MM.1S (cell line): ENCODE results near the gene RCBTB2.

Experiments
- DNase-seq: peaks from one replicate; pipeline ENCODE4 v3.0.0-alpha.2; 2015
- H2AFZ ChIP-seq: fragments of 300-600 bp; sonication (generic); 2 replicates; pipeline ENCODE4 v1.6.0; 2016; ENCODE audit warnings: antibody characterized with exemption, low read length
- H3F3A ChIP-seq: fragments of 300-600 bp; sonication (generic); 2 replicates; pipeline ENCODE4 v1.6.1; 2016; ENCODE audit warnings: mild to moderate bottlenecking, antibody characterized with exemption, low read length, moderate library complexity, mixed read lengths; ENCODE audit not compliant: insufficient read depth
- H3K27ac ChIP-seq: fragments of 300-600 bp; sonication (generic); 2 replicates; pipeline ENCODE4 v1.5.1; 2016; ENCODE audit warnings: mild to moderate bottlenecking, low read length
- H3K27me3 ChIP-seq: fragments of 300-600 bp; sonication (generic); replicated peaks from 2 replicates; pipeline ENCODE4 v1.6.0; 2016; ENCODE audit warnings: low read length; ENCODE audit not compliant: insufficient read depth
- H3K36me3 ChIP-seq: fragments of 300-600 bp; sonication (generic); replicated peaks from 2 replicates; pipeline ENCODE4 v1.6.1; 2016; ENCODE audit warnings: mild to moderate bottlenecking, low read length, mixed read lengths; ENCODE audit not compliant: insufficient read depth
- H3K4me1 ChIP-seq: fragments of 300-600 bp; sonication (generic); 2 replicates; pipeline ENCODE4 v1.6.1; 2016; ENCODE audit warnings: low read length, mixed read lengths
- H3K4me2 ChIP-seq: fragments of 300-600 bp; sonication (generic); 2 replicates; pipeline ENCODE4 v1.6.0; 2016; ENCODE audit warnings: low read depth, low read length
- H3K4me3 ChIP-seq: fragments of 300-600 bp; sonication (generic); 2 replicates; pipeline ENCODE4 v1.5.1; 2016; ENCODE audit warnings: low read length, mixed read lengths
- H3K79me2 ChIP-seq: fragments of 300-600 bp; sonication (generic); 2 replicates; pipeline ENCODE4 v1.6.1; 2016; ENCODE audit warnings: mixed run types, low read length, mixed read lengths
- H3K9ac ChIP-seq: fragments of 300-600 bp; sonication (generic); 2 replicates; pipeline ENCODE4 v1.6.1; 2016; ENCODE audit warnings: low read length, mixed read lengths
- H3K9me2 ChIP-seq: fragments of 300-600 bp; sonication (generic); replicated peaks from 2 replicates; pipeline ENCODE4 v1.6.1; 2016; ENCODE audit warnings: mild to moderate bottlenecking, low read length, mixed read lengths; ENCODE audit not compliant: insufficient read depth
- H3K9me3 ChIP-seq: fragments of 300-600 bp; sonication (generic); replicated peaks from 2 replicates; pipeline ENCODE4 v1.6.1; 2016; ENCODE audit warnings: mild to moderate bottlenecking, low read length, mixed read lengths; ENCODE audit not compliant: insufficient read depth
- H4K20me1 ChIP-seq: fragments of 300-600 bp; sonication (generic); 2 replicates; pipeline ENCODE4 v1.6.1; 2016; ENCODE audit warnings: mild to moderate bottlenecking, low read length, moderate library complexity, mixed read lengths; ENCODE audit not compliant: insufficient read depth
- CTCF ChIP-seq: fragments of 300-600 bp; sonication (generic); IDR thresholded peaks from 2 replicates; pipeline ENCODE4 v1.5.1; 2016; ENCODE audit warnings: antibody characterized with exemption, low read length, mixed read lengths
- EZH2 ChIP-seq: fragments of 300-600 bp; sonication (generic); optimal IDR thresholded peaks from 2 replicates; pipeline ENCODE3; 2017; ENCODE audit warnings: low read depth, mild to moderate bottlenecking, antibody characterized with exemption, low read length, mixed read lengths
- EZH2phosphoT487 ChIP-seq: fragments of 300-600 bp; sonication (generic); IDR thresholded peaks from 2 replicates; pipeline ENCODE4 v1.6.1; 2018; ENCODE audit warnings: antibody characterized with exemption, low read length

Gene RCBTB2

GRCh38 chr13:48570216-48570828 lies 37.4 kb upstream of the RCBTB2 start:
- Histone ChIP-seq H3K4me2 (no peak overlapping the region), H3K4me3 (no peak overlapping the region), H3F3A (no peaks in the 10 kb centered on the region), H3K9me3 (no peaks in the 10 kb centered on the region), H3K27me3 (peaks cover 69% of the 10 kb centered on the region), H3K9me2 (no peaks in the 10 kb centered on the region), H2AFZ (no peak overlapping the region), H3K36me3 (no peaks in the 10 kb centered on the region), H3K79me2 (no peaks in the 10 kb centered on the region), H3K4me1 (no peaks in the 10 kb centered on the region), H3K27ac (no peak overlapping the region), H3K9ac (no peak overlapping the region), H4K20me1 (no peaks in the 10 kb centered on the region)
- no peak for TF ChIP-seq EZH2phosphoT487
- no peak for DNase-seq

- Histone ChIP-seq H3K4me1 (no peaks in the 10 kb centered on the region), H3K9me3 (no peaks in the 10 kb centered on the region), H2AFZ (no peak overlapping the region), H3K36me3 (no peaks in the 10 kb centered on the region), H3K9ac (no peak overlapping the region), H3K79me2 (no peaks in the 10 kb centered on the region), H3K4me2 (no peak overlapping the region), H3F3A (no peaks in the 10 kb centered on the region), H4K20me1 (no peaks in the 10 kb centered on the region), H3K27ac (no peak overlapping the region), H3K4me3 (no peak overlapping the region), H3K27me3 (peaks cover 74% of the 10 kb centered on the region), H3K9me2 (no peaks in the 10 kb centered on the region)
- DNase-seq = no peak
- TF ChIP-seq EZH2 (no peak), EZH2phosphoT487 (no peak), CTCF (no peak)
Observed at GRCh38 chr13:48569104-48569666, 36.3 kb upstream of the RCBTB2 start.

- H3K4me2 ChIP-seq = no peak overlapping the region
- no peaks in the 10 kb centered on the region for H3K9me2 ChIP-seq
- H4K20me1 ChIP-seq = no peaks in the 10 kb centered on the region
- H3K9me3 ChIP-seq = no peaks in the 10 kb centered on the region
- 0 out of 2 replicates have a peak, but pooled peaks cover 2% of the 10 kb centered on the region for H3K4me1 ChIP-seq
- DNase-seq = no peak
- H3K4me3 ChIP-seq = no peak overlapping the region
- TF ChIP-seq CTCF = no peak
- no peak for TF ChIP-seq EZH2phosphoT487
- no peak for TF ChIP-seq EZH2
- H3F3A ChIP-seq = no peaks in the 10 kb centered on the region
- H2AFZ ChIP-seq = no peak overlapping the region
- no peaks in the 10 kb centered on the region for H3K36me3 ChIP-seq
- no peak overlapping the region for H3K27ac ChIP-seq
- H3K79me2 ChIP-seq = no peaks in the 10 kb centered on the region
- H3K9ac ChIP-seq = no peak overlapping the region
- H3K27me3 ChIP-seq = peaks cover 75% of the 10 kb centered on the region
Observed at GRCh38 chr13:48568370-48569103, 35.7 kb upstream of the RCBTB2 start.
